Activated CD8-positive, alpha-beta T cell treated with anti-CD3 and anti-CD28 coated beads for 36 hours (primary cell): ENCODE results near the gene LSM4. TPM values are rescaled to one million over a fixed set of nuclear protein-coding genes. Genes with fewer than 3 reads are reported as not detected.
"Not testable (repeated sequence)": the region's sequence is repeated elsewhere in the genome, so short reads cannot be mapped to it uniquely, and the experiment has no call there.

Experiments
- ATAC-seq: fragments of 200-7000 bp; cut with Tn5 transposase; one replicate; pipeline ENCODE4 v1.10.0; 2021; ENCODE audit warnings: mild to moderate bottlenecking, moderate library complexity
- CTCF ChIA-PET: fragments of 350-600 bp; sonication (Branson Sonifier 250); formaldehyde crosslinking; loops from one replicate; lab custom pipeline; 2021; ENCODE audit warnings: antibody characterized with exemption; lab: Charles Lee
- POLR2A ChIA-PET: fragments of 350-600 bp; sonication (Branson Sonifier 250); formaldehyde crosslinking; loops from one replicate; lab custom pipeline; 2021; ENCODE audit warnings: antibody characterized with exemption; lab: Charles Lee
- DNase-seq: peaks from one replicate; pipeline ENCODE4 v3.0.0-alpha.2; 2020
- H3K27ac Mint-ChIP-seq: one replicate; pipeline ENCODE4 v1.8.0; 2021; ENCODE audit warnings: mild to moderate bottlenecking, mixed read lengths
- H3K27me3 Mint-ChIP-seq: one replicate; pipeline ENCODE4 v1.8.0; 2021; ENCODE audit warnings: mixed read lengths
- H3K36me3 Mint-ChIP-seq: one replicate; pipeline ENCODE4 v1.8.0; 2021; ENCODE audit warnings: low read depth, mixed read lengths
- H3K4me1 Mint-ChIP-seq: one replicate; pipeline ENCODE4 v1.8.0; 2021; ENCODE audit warnings: low read depth, mixed read lengths
- H3K4me3 Mint-ChIP-seq: one replicate; pipeline ENCODE4 v1.8.0; 2021; ENCODE audit warnings: mild to moderate bottlenecking, moderate library complexity, mixed read lengths
- H3K9me3 Mint-ChIP-seq: one replicate; pipeline ENCODE4 v1.8.0; 2021; ENCODE audit warnings: mixed read lengths
- CTCF ChIP-seq: fragments of 200-600 bp; IDR thresholded peaks from one replicate; pipeline ENCODE4 v1.8.0; 2022; ENCODE audit warnings: antibody characterized with exemption, mild to moderate bottlenecking
- intact Hi-C: fragments of 100-400 bp; cut with micrococcal nuclease; formaldehyde crosslinking; loops from one replicate; pipeline ENCODE4 v1.10.0; 2022
- total RNA-seq, 2 experiments: library from RNA; stranded (reverse); gene quantifications; one replicate each; pipeline ENCODE4 v1.2.3, GENCODE V29; 2021

LSM4 gene
- total RNA-seq, 2 experiments from 2014 or later, result 426 to 433 TPM

GRCh38 chr19:18363787-18364186, 40.9 kb upstream of the LSM4 start:
- no peak for TF ChIP-seq CTCF
- H3K27ac Mint-ChIP-seq, result no peak overlapping the region
- H3K4me3 Mint-ChIP-seq, result no peak overlapping the region

GRCh38 chr19:18362934-18363542, 40.2 kb upstream of the LSM4 start:
- Mint-ChIP-seq H3K27ac (no peak overlapping the region), H3K9me3 (no peaks in the 10 kb centered on the region), H3K4me1 (no peaks in the 10 kb centered on the region), H3K4me3 (no peak overlapping the region), H3K36me3 (peaks cover 23% of the 10 kb centered on the region), H3K27me3 (no peaks in the 10 kb centered on the region)
- no peak for ATAC-seq
- no peak for TF ChIP-seq CTCF
- ChIA-PET POLR2A (no interaction called here), CTCF (interaction anchor here (0.9 to 13.0 kb wide), 4 partner anchors 25 to 110 kb away, joined by 3 to 90 read pairs (median 4); partner anchors contain the start of gene GDF15)
- DNase-seq, result no peak
- intact Hi-C loops, result no loop called here

More at GRCh38 chr19:18363787-18364186, 40.9 kb upstream of the LSM4 start:
- Mint-ChIP-seq H3K27me3 (no peaks in the 10 kb centered on the region), H3K4me1 (no peaks in the 10 kb centered on the region), H3K36me3 (peaks cover 23% of the 10 kb centered on the region), H3K9me3 (no peaks in the 10 kb centered on the region)
- POLR2A ChIA-PET, result no interaction called here
- ATAC-seq (no peak), DNase-seq (no peak)
- intact Hi-C loops, result no loop called here
- CTCF ChIA-PET, result interaction anchor here (1.0 to 13.0 kb wide), 3 partner anchors 24 to 41 kb away, joined by 3 to 90 read pairs (median 6); partner anchors contain the start of genes GDF15 and LSM4

- intact Hi-C loops, result no loop called here
- CTCF ChIA-PET, result interaction anchor here (1.1 to 13.0 kb wide), 2 partner anchors 26 to 153 kb away, joined by 3 to 90 read pairs; partner anchors contain the start of gene GDF15
- DNase-seq (no peak), ATAC-seq (no peak)
- Mint-ChIP-seq H3K9me3 (no peaks in the 10 kb centered on the region), H3K27ac (no peak overlapping the region), H3K27me3 (no peaks in the 10 kb centered on the region), H3K4me3 (no peak overlapping the region), H3K36me3 (peaks cover 31% of the 10 kb centered on the region), H3K4me1 (no peaks in the 10 kb centered on the region)
- no peak for TF ChIP-seq CTCF
- POLR2A ChIA-PET, result no interaction called here
These were observed 38.8 kb upstream of the LSM4 start for GRCh38 chr19:18361646-18362045.

- no peaks in the 10 kb centered on the region for H3K27me3 Mint-ChIP-seq
- H3K4me3 Mint-ChIP-seq, result no peak overlapping the region
- no peak for DNase-seq
- no peak overlapping the region for H3K27ac Mint-ChIP-seq
- ChIA-PET CTCF (interaction anchor here (3.2 to 13.0 kb wide), 2 partner anchors 31 to 54 kb away, joined by 8 to 90 read pairs; partner anchors contain the start of gene GDF15), POLR2A (no interaction called here)
- no peaks in the 10 kb centered on the region for H3K4me1 Mint-ChIP-seq
- no peak for TF ChIP-seq CTCF
- no peak for ATAC-seq
- H3K36me3 Mint-ChIP-seq, result peaks cover 27% of the 10 kb centered on the region
- intact Hi-C loops, result no loop called here
- H3K9me3 Mint-ChIP-seq, result no peaks in the 10 kb centered on the region
These were observed 34.2 kb upstream of the LSM4 start for GRCh38 chr19:18357041-18357440.

GRCh38 chr19:18354743-18355142, 31.9 kb upstream of the LSM4 start:
- POLR2A ChIA-PET, H3K27ac Mint-ChIP-seq, H3K9me3 Mint-ChIP-seq, intact Hi-C loops, ATAC-seq, H3K27me3 Mint-ChIP-seq, H3K4me3 Mint-ChIP-seq, DNase-seq, H3K4me1 Mint-ChIP-seq: not testable (repeated sequence)
- peaks cover 28% of the 10 kb centered on the region for H3K36me3 Mint-ChIP-seq
- CTCF ChIA-PET, result interaction anchor here (3.2 to 13.0 kb wide), 2 partner anchors 33 to 56 kb away, joined by 8 to 90 read pairs; partner anchors contain the start of gene GDF15
